ENCODE data around the gene C10orf105.
A peak's percentile ranks its signal among the peaks of the same experiment; 100 is the strongest.

Gene C10orf105

GRCh38 chr10:71715860-71716259, 3.7 kb downstream of the C10orf105 start:
- DNase-seq = no peak

GRCh38 chr10:71715026-71715425, 4.6 kb downstream of the C10orf105 start:
- DNase-seq = no peak

- DNase-seq = no peak
Observed at GRCh38 chr10:71714592-71714991, 5.0 kb downstream of the C10orf105 start.

- no peak for DNase-seq
Observed at GRCh38 chr10:71714031-71714410, 5.6 kb downstream of the C10orf105 start.

GRCh38 chr10:71713135-71714030, 6.2 kb downstream of the C10orf105 start:
- no peak for DNase-seq

GRCh38 chr10:71712572-71713134, 6.9 kb downstream of the C10orf105 start:
- no peak for DNase-seq

GRCh38 chr10:71712170-71712569, 7.4 kb downstream of the C10orf105 start:
- no peak for DNase-seq

- DNase-seq = no peak
Observed at GRCh38 chr10:71711052-71711623, 8.4 kb downstream of the C10orf105 start.

- no peak for DNase-seq
Observed at GRCh38 chr10:71710519-71710918, 9.1 kb downstream of the C10orf105 start.

- no peak for DNase-seq
Observed at GRCh38 chr10:71708897-71709882, 10.4 kb downstream of the C10orf105 start.

GRCh38 chr10:71708301-71708703, 11.3 kb downstream of the C10orf105 start:
- peak; percentile 72 for DNase-seq

GRCh38 chr10:71707240-71707789, 12.3 kb downstream of the C10orf105 start:
- DNase-seq = no peak

- DNase-seq = no peak
Observed at GRCh38 chr10:71706216-71707121, 13.1 kb downstream of the C10orf105 start.

GRCh38 chr10:71705582-71705981, 14.0 kb downstream of the C10orf105 start:
- DNase-seq = no peak

- no peak for DNase-seq
Observed at GRCh38 chr10:71704816-71705215, 14.8 kb downstream of the C10orf105 start.

GRCh38 chr10:71703577-71703976, 16.0 kb downstream of the C10orf105 start:
- DNase-seq = no peak

GRCh38 chr10:71701496-71702132, 18.0 kb downstream of the C10orf105 start:
- no peak for DNase-seq

- no peak for DNase-seq
Observed at GRCh38 chr10:71700731-71701368, 18.7 kb downstream of the C10orf105 start.

- no peak for DNase-seq
Observed at GRCh38 chr10:71698737-71699136, 20.8 kb downstream of the C10orf105 start.

Data from activated naive CD4-positive, alpha-beta T cell treated with anti-CD3 and anti-CD28 coated beads, Interleukin-2, amount 50 U/mL, for 16 hours (primary cell).